OCI-LY3 (cell line): ENCODE measurements around the gene ATP13A2.

ENCODE experiments used
- EZH2phosphoT487 ChIP-seq: fragments of 200-600 bp; shearing (Covaris generic); IDR thresholded peaks from 2 replicates; pipeline ENCODE4 v1.6.1; 2018; ENCODE audit warnings: antibody characterized with exemption, mixed run types, low read depth
- TF ChIP-seq, protein P1 (sequence below): fragments of 200-600, 300-600 bp; sonication (generic); IDR thresholded peaks from 2 replicates; pipeline ENCODE4 v1.5.1; 2014; ENCODE audit warnings: antibody characterized with exemption, low read length, low read depth

DNA sequence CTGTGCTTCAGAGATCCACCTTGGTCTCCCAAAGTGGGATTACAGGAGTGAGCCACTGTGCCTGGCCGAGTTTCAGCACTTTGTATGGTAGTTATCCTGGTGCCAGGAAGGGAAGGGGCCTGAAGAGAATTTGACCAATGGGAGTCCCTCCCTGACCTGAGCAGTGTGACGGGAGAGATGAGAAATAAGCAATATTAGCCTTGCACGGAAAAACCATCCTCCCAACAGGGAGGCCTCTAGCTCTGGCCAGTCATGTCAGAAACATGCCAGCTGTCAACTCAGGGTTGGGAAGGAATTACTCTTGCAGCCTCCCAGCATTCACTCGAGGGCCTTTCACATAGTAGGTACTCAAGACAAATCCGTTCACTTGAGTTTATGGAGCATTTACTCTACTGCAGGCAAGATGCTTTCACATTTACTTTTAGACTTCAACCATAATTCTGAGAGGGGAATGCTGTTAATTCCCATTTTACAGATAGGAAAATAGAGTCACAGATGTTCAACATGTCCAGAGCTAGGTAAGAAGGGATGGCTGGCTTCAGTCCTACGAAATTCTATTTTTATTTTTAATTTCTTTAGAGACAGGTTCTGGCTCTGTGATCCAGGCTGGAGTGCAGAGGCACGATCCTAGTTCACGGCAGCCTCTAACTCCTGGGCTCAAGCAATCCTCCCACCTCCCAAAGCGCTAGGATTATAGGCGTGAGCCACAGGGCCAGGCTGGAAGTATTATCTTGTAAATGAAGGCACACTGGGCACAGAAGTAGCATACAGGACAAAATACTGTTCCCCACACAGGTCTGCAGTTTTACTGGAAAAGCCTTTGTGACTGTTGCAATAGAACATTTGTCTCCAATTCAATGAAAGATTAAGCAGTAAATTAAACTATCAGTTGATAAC lies 3.2 kb upstream of the ATP13A2 start:
- TF ChIP-seq, protein P1, sequence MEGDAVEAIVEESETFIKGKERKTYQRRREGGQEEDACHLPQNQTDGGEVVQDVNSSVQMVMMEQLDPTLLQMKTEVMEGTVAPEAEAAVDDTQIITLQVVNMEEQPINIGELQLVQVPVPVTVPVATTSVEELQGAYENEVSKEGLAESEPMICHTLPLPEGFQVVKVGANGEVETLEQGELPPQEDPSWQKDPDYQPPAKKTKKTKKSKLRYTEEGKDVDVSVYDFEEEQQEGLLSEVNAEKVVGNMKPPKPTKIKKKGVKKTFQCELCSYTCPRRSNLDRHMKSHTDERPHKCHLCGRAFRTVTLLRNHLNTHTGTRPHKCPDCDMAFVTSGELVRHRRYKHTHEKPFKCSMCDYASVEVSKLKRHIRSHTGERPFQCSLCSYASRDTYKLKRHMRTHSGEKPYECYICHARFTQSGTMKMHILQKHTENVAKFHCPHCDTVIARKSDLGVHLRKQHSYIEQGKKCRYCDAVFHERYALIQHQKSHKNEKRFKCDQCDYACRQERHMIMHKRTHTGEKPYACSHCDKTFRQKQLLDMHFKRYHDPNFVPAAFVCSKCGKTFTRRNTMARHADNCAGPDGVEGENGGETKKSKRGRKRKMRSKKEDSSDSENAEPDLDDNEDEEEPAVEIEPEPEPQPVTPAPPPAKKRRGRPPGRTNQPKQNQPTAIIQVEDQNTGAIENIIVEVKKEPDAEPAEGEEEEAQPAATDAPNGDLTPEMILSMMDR: no peak
- no peak for TF ChIP-seq EZH2phosphoT487
